OCI-LY1 (cell line): Measurements from ENCODE around the gene ANKRD37.

Experiments used
- EZH2 ChIP-seq: fragments of 200-600 bp; sonication (generic), shearing (Covaris generic); IDR thresholded peaks from 2 replicates; pipeline ENCODE4 v1.8.0; 2017; ENCODE audit warnings: borderline replicate concordance, mixed run types, mild to moderate bottlenecking, antibody characterized with exemption, low read length, moderate library complexity, mixed read lengths
- TF ChIP-seq, protein P1 (sequence below): fragments of 200-600 bp; sonication (generic), shearing (Covaris generic); IDR thresholded peaks from 2 replicates; pipeline ENCODE4 v1.5.1; 2017; ENCODE audit warnings: mild to moderate bottlenecking, antibody characterized with exemption, low read length, moderate library complexity, mixed read lengths

DNA sequence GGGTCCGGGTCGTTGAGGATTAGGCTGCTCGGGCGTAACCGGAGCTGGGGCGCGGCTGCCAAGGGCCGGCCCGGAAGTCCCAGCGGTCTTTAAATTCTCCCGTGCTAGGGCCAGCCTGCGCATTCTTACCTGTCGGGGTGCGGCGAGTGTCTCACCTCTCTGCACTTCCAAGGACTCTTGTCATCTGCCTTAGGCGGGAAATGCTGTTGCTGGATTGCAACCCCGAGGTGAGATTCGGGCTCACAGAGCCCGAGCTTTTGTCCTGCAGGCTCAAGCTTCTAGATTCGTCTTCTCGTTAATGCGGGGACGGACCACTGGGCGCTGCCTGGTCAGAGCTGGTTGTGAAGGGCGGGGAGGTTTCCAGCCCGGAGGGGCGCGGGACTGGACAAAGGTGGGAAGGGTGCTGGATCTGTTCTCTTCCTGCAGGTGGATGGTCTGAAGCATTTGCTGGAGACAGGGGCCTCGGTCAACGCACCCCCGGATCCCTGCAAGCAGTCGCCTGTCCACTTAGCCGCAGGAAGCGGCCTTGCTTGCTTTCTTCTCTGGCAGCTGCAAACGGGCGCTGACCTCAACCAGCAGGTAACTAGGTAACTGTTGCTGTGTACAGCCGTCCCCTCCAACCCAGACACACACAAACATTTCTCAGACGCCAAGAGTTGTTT is at the start of gene ANKRD37:
- TF ChIP-seq, protein P1, sequence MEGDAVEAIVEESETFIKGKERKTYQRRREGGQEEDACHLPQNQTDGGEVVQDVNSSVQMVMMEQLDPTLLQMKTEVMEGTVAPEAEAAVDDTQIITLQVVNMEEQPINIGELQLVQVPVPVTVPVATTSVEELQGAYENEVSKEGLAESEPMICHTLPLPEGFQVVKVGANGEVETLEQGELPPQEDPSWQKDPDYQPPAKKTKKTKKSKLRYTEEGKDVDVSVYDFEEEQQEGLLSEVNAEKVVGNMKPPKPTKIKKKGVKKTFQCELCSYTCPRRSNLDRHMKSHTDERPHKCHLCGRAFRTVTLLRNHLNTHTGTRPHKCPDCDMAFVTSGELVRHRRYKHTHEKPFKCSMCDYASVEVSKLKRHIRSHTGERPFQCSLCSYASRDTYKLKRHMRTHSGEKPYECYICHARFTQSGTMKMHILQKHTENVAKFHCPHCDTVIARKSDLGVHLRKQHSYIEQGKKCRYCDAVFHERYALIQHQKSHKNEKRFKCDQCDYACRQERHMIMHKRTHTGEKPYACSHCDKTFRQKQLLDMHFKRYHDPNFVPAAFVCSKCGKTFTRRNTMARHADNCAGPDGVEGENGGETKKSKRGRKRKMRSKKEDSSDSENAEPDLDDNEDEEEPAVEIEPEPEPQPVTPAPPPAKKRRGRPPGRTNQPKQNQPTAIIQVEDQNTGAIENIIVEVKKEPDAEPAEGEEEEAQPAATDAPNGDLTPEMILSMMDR = no peak
- no peak for TF ChIP-seq EZH2
